ENCODE data around the gene DNAJB13.
A peak's percentile ranks its signal among the peaks of the same experiment; 100 is the strongest.

DNAJB13 gene

GRCh38 chr11:73969991-73970800 lies 19.4 kb downstream of the DNAJB13 start:
- no peak overlapping the region for H3K27ac ChIP-seq
- H3K4me3 ChIP-seq = no peak overlapping the region
- no peak for TF ChIP-seq CTCF (IDR thresholded peaks at IDR 0.05)
- DNase-seq (ENCODE audit: low spot score) = no peak

- Histone ChIP-seq H3K27ac (no peak overlapping the region), H3K4me3 (no peak overlapping the region)
- DNase-seq (ENCODE audit: low spot score) = no peak
- TF ChIP-seq CTCF (IDR thresholded peaks at IDR 0.05) = no peak
These were observed 20.4 kb downstream of the DNAJB13 start for GRCh38 chr11:73971175-73971719.

- Histone ChIP-seq H3K4me3 (no peak overlapping the region), H3K27ac (no peak overlapping the region)
- no peak for TF ChIP-seq CTCF (IDR thresholded peaks at IDR 0.05)
- DNase-seq (ENCODE audit: low spot score) = no peak
These were observed 21.4 kb downstream of the DNAJB13 start for GRCh38 chr11:73972187-73972586.

- H3K27ac ChIP-seq = peak overlapping the region in 1 of 2 donors; percentile 52
These were observed 22.0 kb downstream of the DNAJB13 start for GRCh38 chr11:73972620-73973449.

GRCh38 chr11:73974604-73975478 lies 24.0 kb downstream of the DNAJB13 start:
- TF ChIP-seq CTCF (IDR thresholded peaks at IDR 0.05) = no peak
- Histone ChIP-seq H3K4me3 (no peak overlapping the region), H3K27ac (peak overlapping the region in 1 of 2 donors; percentile 52)
- no peak for DNase-seq (ENCODE audit: low spot score)

More at GRCh38 chr11:73972620-73973449, 22.0 kb downstream of the DNAJB13 start:
- DNase-seq (ENCODE audit: low spot score) = no peak
- H3K4me3 ChIP-seq = no peak overlapping the region
- TF ChIP-seq CTCF (IDR thresholded peaks at IDR 0.05) = no peak

- no peak for TF ChIP-seq CTCF (IDR thresholded peaks at IDR 0.05)
- Histone ChIP-seq H3K27ac (no peak overlapping the region), H3K4me3 (no peak overlapping the region)
- DNase-seq (ENCODE audit: low spot score) = no peak
These were observed 24.6 kb downstream of the DNAJB13 start for GRCh38 chr11:73975479-73975757.

Data from coronary artery (tissue), 2 donors.